Measurements from ENCODE around the gene VCL.

GRCh38 chr10:74133923-74134820, 136.3 kb downstream of the VCL start:
- TF ChIP-seq CTCF (IDR thresholded peaks at IDR 0.05; ENCODE audit: insufficient read depth, low read length, poor library complexity, severe bottlenecking): no peak
- TF ChIP-seq EZH2phosphoT487 (conservative IDR thresholded peaks at IDR 0.05; ENCODE audit: low read length): no peak
